ENCODE measurements around the gene GRB10.

The GRB10 gene

DNA sequence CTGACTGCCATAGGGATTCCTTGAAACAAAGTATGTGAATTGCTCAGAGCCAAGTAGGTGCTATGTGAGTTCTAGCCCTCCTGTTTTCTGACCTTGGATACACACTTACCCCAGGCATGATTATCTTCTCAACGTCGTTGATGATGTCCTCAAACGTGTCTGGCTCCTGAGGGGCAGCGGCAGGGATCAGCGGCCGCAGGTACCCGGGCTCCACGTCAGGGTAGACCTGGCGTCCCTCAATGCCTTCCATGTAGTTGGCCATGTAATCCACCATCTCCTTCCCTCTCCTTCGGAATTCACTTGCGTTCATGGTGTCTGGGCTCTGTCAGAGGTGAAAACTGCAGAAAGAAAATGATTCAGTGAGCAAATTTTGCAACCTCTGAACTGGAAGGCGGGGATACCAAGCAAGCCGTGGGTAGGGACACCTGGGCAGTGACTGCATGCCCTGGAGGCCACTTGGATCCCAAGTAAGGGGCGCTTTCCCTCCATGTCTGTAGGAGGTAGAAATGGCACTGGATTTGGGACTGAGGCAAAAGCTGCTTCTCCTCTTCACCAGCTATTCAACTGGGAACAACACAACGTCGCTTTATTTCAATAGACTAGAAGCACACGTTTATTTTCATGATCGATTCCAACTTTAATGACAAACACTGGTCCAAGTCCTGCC is 238.8 kb downstream of the GRB10 start:
- no peaks in the 10 kb centered on the region for H3K36me3 ChIP-seq (ENCODE audit: control insufficient read depth, insufficient read depth, low read length)
- no peak overlapping the region for H3K4me3 ChIP-seq (ENCODE audit: low read depth, low read length)
- H3K4me1 ChIP-seq: peaks cover 10% of the 10 kb centered on the region
- H3K79me2 ChIP-seq: no peaks in the 10 kb centered on the region
- H3K27ac ChIP-seq: no peak overlapping the region
- H3K4me2 ChIP-seq (ENCODE audit: low read length): no peak overlapping the region
- H2AFZ ChIP-seq: no peak overlapping the region
- no peaks in the 10 kb centered on the region for H3K9me3 ChIP-seq (ENCODE audit: control insufficient read depth, low read length)
- no peaks in the 10 kb centered on the region for H3K27me3 ChIP-seq (ENCODE audit: control insufficient read depth, insufficient read depth, low read length)
- TF ChIP-seq, protein P1, sequence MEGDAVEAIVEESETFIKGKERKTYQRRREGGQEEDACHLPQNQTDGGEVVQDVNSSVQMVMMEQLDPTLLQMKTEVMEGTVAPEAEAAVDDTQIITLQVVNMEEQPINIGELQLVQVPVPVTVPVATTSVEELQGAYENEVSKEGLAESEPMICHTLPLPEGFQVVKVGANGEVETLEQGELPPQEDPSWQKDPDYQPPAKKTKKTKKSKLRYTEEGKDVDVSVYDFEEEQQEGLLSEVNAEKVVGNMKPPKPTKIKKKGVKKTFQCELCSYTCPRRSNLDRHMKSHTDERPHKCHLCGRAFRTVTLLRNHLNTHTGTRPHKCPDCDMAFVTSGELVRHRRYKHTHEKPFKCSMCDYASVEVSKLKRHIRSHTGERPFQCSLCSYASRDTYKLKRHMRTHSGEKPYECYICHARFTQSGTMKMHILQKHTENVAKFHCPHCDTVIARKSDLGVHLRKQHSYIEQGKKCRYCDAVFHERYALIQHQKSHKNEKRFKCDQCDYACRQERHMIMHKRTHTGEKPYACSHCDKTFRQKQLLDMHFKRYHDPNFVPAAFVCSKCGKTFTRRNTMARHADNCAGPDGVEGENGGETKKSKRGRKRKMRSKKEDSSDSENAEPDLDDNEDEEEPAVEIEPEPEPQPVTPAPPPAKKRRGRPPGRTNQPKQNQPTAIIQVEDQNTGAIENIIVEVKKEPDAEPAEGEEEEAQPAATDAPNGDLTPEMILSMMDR (IDR thresholded peaks at IDR 0.05): no peak
- no peak overlapping the region for H3K9ac ChIP-seq

DNA sequence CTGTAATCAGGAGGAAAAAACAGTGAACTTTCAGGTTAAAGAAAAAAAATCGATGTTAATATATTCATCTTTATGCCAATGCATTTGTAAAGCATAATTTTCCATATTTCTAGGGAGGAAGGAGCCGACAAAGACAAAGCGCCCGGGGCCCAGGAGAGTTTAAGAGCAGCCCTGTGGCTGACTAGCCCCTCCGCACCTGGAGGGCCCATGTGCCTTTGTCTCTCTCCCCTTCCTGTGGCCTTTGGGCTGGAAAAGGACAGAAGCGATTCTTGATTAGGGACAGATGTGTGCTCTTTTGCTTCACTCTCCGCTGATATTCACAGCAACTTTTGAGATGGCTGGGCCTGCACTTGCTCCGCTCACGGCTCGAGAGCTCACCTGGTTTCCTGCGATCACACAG is 240.6 kb downstream of the GRB10 start:
- Histone ChIP-seq H3K9me3 (ENCODE audit: control insufficient read depth, low read length) (no peaks in the 10 kb centered on the region), H3K79me2 (no peaks in the 10 kb centered on the region), H3K9ac (no peak overlapping the region), H3K4me1 (peaks cover 10% of the 10 kb centered on the region), H3K27ac (no peak overlapping the region), H2AFZ (no peak overlapping the region), H3K36me3 (ENCODE audit: control insufficient read depth, insufficient read depth, low read length) (no peaks in the 10 kb centered on the region), H3K27me3 (ENCODE audit: control insufficient read depth, insufficient read depth, low read length) (no peaks in the 10 kb centered on the region), H3K4me2 (ENCODE audit: low read length) (no peak overlapping the region), H3K4me3 (ENCODE audit: low read depth, low read length) (no peak overlapping the region)
- TF ChIP-seq, protein P1 (IDR thresholded peaks at IDR 0.05): no peak

DNA sequence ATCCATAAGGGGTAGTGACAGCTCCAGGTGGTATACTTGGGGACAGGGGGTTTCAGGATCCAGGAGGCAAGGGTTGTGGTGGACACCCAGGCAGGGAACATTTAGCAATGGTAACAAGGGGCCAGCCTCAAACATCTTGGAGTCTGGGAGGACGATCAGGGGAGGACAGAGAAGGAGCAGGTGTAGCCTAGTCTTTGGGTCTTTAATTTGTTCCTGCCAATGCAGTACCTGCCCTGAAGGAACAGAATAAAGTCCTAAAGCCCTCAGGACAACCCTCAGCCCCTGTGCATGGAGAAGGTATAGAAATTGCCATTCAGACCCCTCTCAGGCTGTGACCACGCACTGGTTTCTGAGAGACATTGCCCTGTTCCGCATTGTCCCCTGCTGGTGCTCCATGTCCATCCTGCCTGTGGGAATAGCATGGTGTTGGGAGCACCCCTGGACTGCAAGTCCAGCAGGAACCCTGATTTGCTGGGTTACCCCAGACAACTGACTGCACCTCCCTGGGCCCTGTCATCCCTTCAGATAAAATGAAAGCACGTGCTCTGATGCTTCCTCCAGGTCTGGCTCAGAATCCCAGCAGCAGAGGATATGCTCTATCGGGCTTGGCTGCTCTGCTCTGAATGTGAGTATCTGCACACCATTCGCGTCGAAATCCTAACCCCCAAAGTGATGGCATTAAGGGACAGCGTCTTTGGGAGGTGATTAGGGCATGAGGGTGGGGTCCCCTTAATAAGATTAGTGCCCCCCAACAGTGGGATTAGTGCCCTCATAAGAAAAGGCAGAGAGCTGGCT is 241.7 kb downstream of the GRB10 start:
- no peak overlapping the region for H2AFZ ChIP-seq
- no peak overlapping the region for H3K4me3 ChIP-seq (ENCODE audit: low read depth, low read length)
- no peak overlapping the region for H3K9ac ChIP-seq
- H3K79me2 ChIP-seq: no peaks in the 10 kb centered on the region
- no peaks in the 10 kb centered on the region for H3K27me3 ChIP-seq (ENCODE audit: control insufficient read depth, insufficient read depth, low read length)
- H3K9me3 ChIP-seq (ENCODE audit: control insufficient read depth, low read length): no peaks in the 10 kb centered on the region
- no peaks in the 10 kb centered on the region for H3K36me3 ChIP-seq (ENCODE audit: control insufficient read depth, insufficient read depth, low read length)
- H3K4me1 ChIP-seq: peaks cover under 1% of the 10 kb centered on the region
- no peak overlapping the region for H3K27ac ChIP-seq
- H3K4me2 ChIP-seq (ENCODE audit: low read length): no peak overlapping the region
- TF ChIP-seq, protein P1 (IDR thresholded peaks at IDR 0.05): no peak
